ENCODE data around the gene KLHL22. TPM values are rescaled to one million over a fixed set of nuclear protein-coding genes. Genes with fewer than 3 reads are reported as not detected.

The KLHL22 gene
- total RNA-seq, 4 donors from 2014 or later: 19.9 to 35.5 (median 27.3) TPM

GRCh38 chr22:20448630-20449029 is 47.0 kb downstream of the KLHL22 start:
- H3K4me1 ChIP-seq: no peaks in the 10 kb centered on the region

GRCh38 chr22:20446383-20446970 is 49.1 kb downstream of the KLHL22 start:
- H3K9me3 ChIP-seq: no peaks in the 10 kb centered on the region

More at GRCh38 chr22:20448630-20449029, 47.0 kb downstream of the KLHL22 start:
- DNase-seq (ENCODE audit: extremely low spot score): no peak
- no peak overlapping the region for H3K4me3 ChIP-seq
- no peaks in the 10 kb centered on the region for H3K9me3 ChIP-seq
- H3K27me3 ChIP-seq: no peaks in the 10 kb centered on the region
- peaks cover 24 to 70% (median 34%) of the 10 kb centered on the region in 4 donors for H3K36me3 ChIP-seq
- H3K27ac ChIP-seq (replicated peaks in 1 of 4): no peak overlapping the region
- WGBS: 90% methylated on average over 5 of the region's 5 CpGs
- TF ChIP-seq CTCF (IDR thresholded peaks at IDR 0.05) (no peak), EP300 (IDR thresholded peaks at IDR 0.05) (no peak), POLR2AphosphoS5 (IDR thresholded peaks at IDR 0.05) (no peak), POLR2A (IDR thresholded peaks at IDR 0.05; ENCODE audit: low read depth) (no peak)
- intact Hi-C loops (cut with DNase I): no loop called here

GRCh38 chr22:20444325-20444724 is 51.3 kb downstream of the KLHL22 start:
- WGBS: 91% methylated on average over 4 of the region's 4 CpGs
- H3K36me3 ChIP-seq: peaks cover 28 to 55% (median 47%) of the 10 kb centered on the region in 4 donors

More at GRCh38 chr22:20446383-20446970, 49.1 kb downstream of the KLHL22 start:
- Histone ChIP-seq H3K4me3 (no peak overlapping the region), H3K4me1 (peaks cover 0 to 5% (median 0%) of the 10 kb centered on the region in 4 donors), H3K27me3 (no peaks in the 10 kb centered on the region), H3K27ac (replicated peaks in 1 of 4) (no peak overlapping the region), H3K36me3 (peaks cover 28 to 73% (median 51%) of the 10 kb centered on the region in 4 donors)
- 90% methylated on average over 20 of the region's 21 CpGs for WGBS
- DNase-seq (ENCODE audit: extremely low spot score): no peak
- intact Hi-C loops (cut with DNase I): no loop called here
- no peak for TF ChIP-seq EP300 (IDR thresholded peaks at IDR 0.05)
- TF ChIP-seq CTCF (IDR thresholded peaks at IDR 0.05): no peak
- TF ChIP-seq POLR2A (IDR thresholded peaks at IDR 0.05; ENCODE audit: low read depth): no peak
- TF ChIP-seq POLR2AphosphoS5 (IDR thresholded peaks at IDR 0.05): no peak

GRCh38 chr22:20442485-20443284 is 52.9 kb downstream of the KLHL22 start:
- no peak for DNase-seq (ENCODE audit: extremely low spot score)
- H3K4me1 ChIP-seq: peaks cover 8 to 22% (median 17%) of the 10 kb centered on the region in 4 donors
- no peak overlapping the region for H3K4me3 ChIP-seq
- 70% methylated on average over 6 of the region's 7 CpGs for WGBS
- TF ChIP-seq CTCF (IDR thresholded peaks at IDR 0.05) (no peak), POLR2AphosphoS5 (IDR thresholded peaks at IDR 0.05) (no peak), EP300 (IDR thresholded peaks at IDR 0.05) (no peak), POLR2A (IDR thresholded peaks at IDR 0.05; ENCODE audit: low read depth) (no peak)
- intact Hi-C loops (cut with DNase I): no loop called here
- H3K36me3 ChIP-seq: peaks cover 28 to 55% (median 47%) of the 10 kb centered on the region in 4 donors
- no peaks in the 10 kb centered on the region for H3K27me3 ChIP-seq
- H3K27ac ChIP-seq (replicated peaks in 1 of 4): no peak overlapping the region
- no peaks in the 10 kb centered on the region for H3K9me3 ChIP-seq

More at GRCh38 chr22:20444325-20444724, 51.3 kb downstream of the KLHL22 start:
- TF ChIP-seq EP300 (IDR thresholded peaks at IDR 0.05): no peak
- no peak for TF ChIP-seq POLR2AphosphoS5 (IDR thresholded peaks at IDR 0.05)
- no peak for TF ChIP-seq CTCF (IDR thresholded peaks at IDR 0.05)
- TF ChIP-seq POLR2A (IDR thresholded peaks at IDR 0.05; ENCODE audit: low read depth): no peak
- DNase-seq (ENCODE audit: extremely low spot score): no peak
- intact Hi-C loops (cut with DNase I): no loop called here
- H3K27me3 ChIP-seq: no peaks in the 10 kb centered on the region
- H3K9me3 ChIP-seq: no peaks in the 10 kb centered on the region
- H3K4me1 ChIP-seq: peaks cover 0 to 6% (median 2%) of the 10 kb centered on the region in 4 donors
- no peak overlapping the region for H3K27ac ChIP-seq (replicated peaks in 1 of 4)
- no peak overlapping the region for H3K4me3 ChIP-seq

Data from esophagus muscularis mucosa (tissue), 4 donors.